Left ventricle myocardium superior (tissue), 1 donor: ENCODE measurements around the gene GABRG1. TPM values are rescaled to one million over a fixed set of nuclear protein-coding genes. Genes with fewer than 3 reads are reported as not detected.

Experiments used
- ATAC-seq: fragments of 200-7000 bp; cut with Tn5 transposase; one replicate; pipeline ENCODE4 v1.9.1; 2020; ENCODE audit warnings: mild to moderate bottlenecking, moderate library complexity
- DNase-seq: peaks from one replicate; pipeline ENCODE4 v3.0.0-alpha.2; 2020
- intact Hi-C: fragments of 100-400 bp; cut with micrococcal nuclease; formaldehyde crosslinking; loops from one replicate; pipeline ENCODE4 v1.11.0; 2022
- long read RNA-seq: library from polyadenylated mRNA; unstranded; transcript quantifications from one replicate; pipeline ENCODE4 v2.0.0, GENCODE V29; 2021
- total RNA-seq: library from RNA; stranded (reverse); fragmentation: NEBNext Ultra II Directional; extraction: Animal tissue kit (Norgen Biotek cat#: 25700); gene quantifications from one replicate; pipeline ENCODE4 v1.2.1, GENCODE V29; 2021
- donor health status: DM: no; HTN: yes; CAD: no; lungs with severe emphysema.

The GABRG1 gene
- total RNA-seq: not detected
- long read RNA-seq: 0 reads

GRCh38 chr4:46123913-46124755 is at the start of gene GABRG1:
GABRG1 (minus strand) TSS chr4:46124054; CDS start chr4:46123913, 141 bp downstream.
- DNase-seq (no peak), ATAC-seq (no peak)
- intact Hi-C loops: no loop called here

- ATAC-seq: no peak
- intact Hi-C loops: no loop called here
- no peak for DNase-seq
Observed at GRCh38 chr4:46146993-46147392, 23.1 kb upstream of the GABRG1 start.

- no peak for ATAC-seq
- intact Hi-C loops: no loop called here
- DNase-seq: no peak
Observed at GRCh38 chr4:46131498-46132057, 7.7 kb upstream of the GABRG1 start.

GRCh38 chr4:46124773-46125413 is 1.0 kb upstream of the GABRG1 start:
- intact Hi-C loops: no loop called here
- ATAC-seq: no peak
- DNase-seq: no peak

GRCh38 chr4:46081674-46082073 is 42.2 kb downstream of the GABRG1 start:
- intact Hi-C loops: no loop called here
- ATAC-seq (no peak), DNase-seq (no peak)

GRCh38 chr4:46081248-46081647 is 42.6 kb downstream of the GABRG1 start:
- ATAC-seq (no peak), DNase-seq (no peak)
- intact Hi-C loops: no loop called here

- DNase-seq (no peak), ATAC-seq (no peak)
- intact Hi-C loops: no loop called here
Observed at GRCh38 chr4:46073778-46074177, 50.1 kb downstream of the GABRG1 start.

GRCh38 chr4:46051392-46051791 is 72.5 kb downstream of the GABRG1 start:
- intact Hi-C loops: no loop called here
- ATAC-seq (no peak), DNase-seq (no peak)

GRCh38 chr4:46032056-46032455 is 91.8 kb downstream of the GABRG1 start:
- intact Hi-C loops: no loop called here
- DNase-seq: no peak

GRCh38 chr4:46016306-46016705 is 107.5 kb downstream of the GABRG1 start:
- intact Hi-C loops: no loop called here
- no peak for DNase-seq
- no peak for ATAC-seq

More at GRCh38 chr4:46032056-46032455, 91.8 kb downstream of the GABRG1 start:
- no peak for ATAC-seq

- intact Hi-C loops: no loop called here
- DNase-seq: no peak
- no peak for ATAC-seq
Observed at GRCh38 chr4:45992728-45993127, 131.1 kb downstream of the GABRG1 start.

- no peak for ATAC-seq
Observed at GRCh38 chr4:45989775-45990174, 134.1 kb downstream of the GABRG1 start.

GRCh38 chr4:45987858-45988257 is 136.0 kb downstream of the GABRG1 start:
- intact Hi-C loops: no loop called here
- no peak for ATAC-seq
- no peak for DNase-seq

More at GRCh38 chr4:45989775-45990174, 134.1 kb downstream of the GABRG1 start:
- intact Hi-C loops: no loop called here
- DNase-seq: no peak
